Fibroblast of lung (primary cell): Measurements from ENCODE around the gene SSBP3.
"Not testable (repeated sequence)": the region's sequence is repeated elsewhere in the genome, so short reads cannot be mapped to it uniquely, and the experiment has no call there.

Experiments used
- CTCF ChIP-seq, 2 donors: IDR thresholded peaks in 1 of 2; conservative IDR thresholded peaks in 1 of 2; 1 replicate in 1 of 2; 2 replicates in 1 of 2; pipeline ENCODE4 v1.5.1; 2011 to 2012; ENCODE audit warnings: low read length in 2 of 2, control low read depth in 1 of 2, inconsistent platforms in 1 of 2, low read depth in 1 of 2, mild to moderate bottlenecking in 1 of 2
- EZH2 ChIP-seq: IDR thresholded peaks from 2 replicates; pipeline ENCODE4 v1.5.1; 2012; ENCODE audit warnings: low read length, control low read depth, mild to moderate bottlenecking; ENCODE audit errors: missing control alignments

- not testable (repeated sequence) for TF ChIP-seq CTCF (conservative IDR thresholded peaks at IDR 0.05 in 1 of 2, IDR thresholded peaks at IDR 0.05 in 1 of 2; ENCODE audit: low read depth in 1 of 2, low read length in 2 of 2); EZH2
Measured at GRCh38 chr1:54448801-54449200, 42.6 kb upstream of the SSBP3 start.
